ENCODE measurements around the gene TTLL11.

DNA sequence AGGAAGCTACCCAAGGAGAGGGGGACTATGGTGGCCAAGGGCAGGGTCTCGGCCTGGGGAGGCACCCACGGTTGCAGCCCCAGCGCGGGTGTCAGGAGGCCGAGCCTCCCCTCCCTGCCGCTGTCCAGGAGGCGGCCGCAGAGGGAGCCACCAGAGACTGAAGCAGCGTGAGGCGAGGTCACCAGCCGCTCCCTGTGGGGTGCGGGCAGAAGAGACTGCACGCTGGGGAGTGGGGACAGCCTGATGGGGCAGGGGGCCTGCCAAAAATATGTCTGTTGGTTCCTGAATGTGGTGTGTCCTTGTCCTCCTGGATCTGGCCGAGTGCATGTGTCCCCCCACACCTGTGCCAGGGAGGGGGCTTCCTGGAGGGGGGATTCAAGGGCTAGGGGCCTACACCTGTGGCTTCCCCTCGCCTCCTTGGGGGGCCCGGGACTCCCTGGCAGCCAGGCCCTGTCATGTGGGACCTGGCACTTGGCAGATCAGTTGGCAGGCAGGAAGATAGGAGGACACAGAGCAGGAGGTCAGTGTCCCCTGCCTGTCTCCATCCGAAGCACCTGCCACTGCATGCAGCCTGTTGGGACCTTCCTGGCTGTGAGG, 310.5 kb downstream of the TTLL11 start:
- TF ChIP-seq, protein P1, sequence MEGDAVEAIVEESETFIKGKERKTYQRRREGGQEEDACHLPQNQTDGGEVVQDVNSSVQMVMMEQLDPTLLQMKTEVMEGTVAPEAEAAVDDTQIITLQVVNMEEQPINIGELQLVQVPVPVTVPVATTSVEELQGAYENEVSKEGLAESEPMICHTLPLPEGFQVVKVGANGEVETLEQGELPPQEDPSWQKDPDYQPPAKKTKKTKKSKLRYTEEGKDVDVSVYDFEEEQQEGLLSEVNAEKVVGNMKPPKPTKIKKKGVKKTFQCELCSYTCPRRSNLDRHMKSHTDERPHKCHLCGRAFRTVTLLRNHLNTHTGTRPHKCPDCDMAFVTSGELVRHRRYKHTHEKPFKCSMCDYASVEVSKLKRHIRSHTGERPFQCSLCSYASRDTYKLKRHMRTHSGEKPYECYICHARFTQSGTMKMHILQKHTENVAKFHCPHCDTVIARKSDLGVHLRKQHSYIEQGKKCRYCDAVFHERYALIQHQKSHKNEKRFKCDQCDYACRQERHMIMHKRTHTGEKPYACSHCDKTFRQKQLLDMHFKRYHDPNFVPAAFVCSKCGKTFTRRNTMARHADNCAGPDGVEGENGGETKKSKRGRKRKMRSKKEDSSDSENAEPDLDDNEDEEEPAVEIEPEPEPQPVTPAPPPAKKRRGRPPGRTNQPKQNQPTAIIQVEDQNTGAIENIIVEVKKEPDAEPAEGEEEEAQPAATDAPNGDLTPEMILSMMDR (conservative IDR thresholded peaks at IDR 0.05; ENCODE audit: low read length): no peak
- no peak for TF ChIP-seq EZH2phosphoT487 (IDR thresholded peaks at IDR 0.05; ENCODE audit: borderline replicate concordance, low read depth, low read length)
